K562 (cell line): ENCODE results near the gene MLXIPL. TPM values are rescaled to one million over a fixed set of nuclear protein-coding genes. Genes with fewer than 3 reads are reported as not detected.

Source experiments
- ATAC-seq: fragments of 200-7000 bp; cut with Tn5 transposase; 3 replicates; pipeline ENCODE4 v1.9.1; 2020; ENCODE audit warnings: moderate library complexity
- BruUV-seq: library from RNA; stranded (reverse); fragments of 400-500 nt; replicated peaks from 2 replicates; lab custom pipeline; 2021; lab: Mats Ljungman, UMichigan
- CTCF ChIA-PET: fragments of 300-600 bp; formaldehyde crosslinking; extraction: SDS; loops from one replicate; lab custom pipeline; 2021; ENCODE audit warnings: low intra/inter-chr PET ratio; lab: Yijun Ruan, JAX
- POLR2A ChIA-PET: fragments of 300-600, 350-650 bp; sonication (Branson Sonifier 250); formaldehyde crosslinking; extraction: SDS; loops from one replicate; lab custom pipeline; 2021; ENCODE audit warnings: antibody characterized with exemption, inconsistent platforms; lab: Yijun Ruan, JAX
- DNase-seq, 4 experiments: peaks; one replicate each; pipeline versions ENCODE4 v3.0.0 to v3.0.0-alpha.2; 2011 to 2018; ENCODE audit warnings: low spot score in 3 of 4, mixed read lengths in 3 of 4; ENCODE audit errors: extremely low read depth in 1 of 4
- FAIRE-seq: peaks from 2 replicates; lab custom pipeline; 2011; peaks lifted over from hg19 to GRCh38; lab: Jason Lieb, UNC
- H2AFZ ChIP-seq: 2 replicates; pipeline ENCODE4 v1.6.0; 2011; ENCODE audit warnings: low read depth, low read length, control low read depth, inconsistent platforms
- H3K27ac ChIP-seq: fragments of 200-600 bp; 3 replicates; pipeline ENCODE4 v1.8.0; 2011; ENCODE audit warnings: low read depth, mild to moderate bottlenecking, control low read depth, inconsistent platforms, low read length, moderate library complexity, mixed read lengths; ENCODE audit errors: extremely low read depth
- H3K27me3 ChIP-seq, 2 experiments: fragments of 300-600 bp in 1 of 2; 2 replicates in 1 of 2; 3 replicates in 1 of 2; pipeline versions ENCODE4 v1.6.0 to v1.8.0; 2011; ENCODE audit warnings: inconsistent platforms in 2 of 2, low read length in 2 of 2, mild to moderate bottlenecking in 1 of 2, mixed read lengths in 1 of 2, moderate library complexity in 1 of 2; ENCODE audit not compliant: control insufficient read depth in 2 of 2, insufficient read depth in 2 of 2
- H3K36me3 ChIP-seq: fragments of 300-600 bp; 3 replicates; pipeline ENCODE4 v1.8.0; 2011; ENCODE audit warnings: mild to moderate bottlenecking, low read length, inconsistent platforms; ENCODE audit not compliant: control insufficient read depth, insufficient read depth
- H3K4me1 ChIP-seq, 2 experiments: fragments of 200-600 bp in 1 of 2; replicated peaks in 1 of 2; 2 replicates in 1 of 2; 3 replicates in 1 of 2; pipeline versions ENCODE4 v1.5.1 to v1.8.0; 2011; ENCODE audit warnings: inconsistent platforms in 2 of 2, low read length in 2 of 2, mild to moderate bottlenecking in 1 of 2, mixed read lengths in 1 of 2, moderate library complexity in 1 of 2; ENCODE audit not compliant: control insufficient read depth in 2 of 2, insufficient read depth in 2 of 2
- H3K4me2 ChIP-seq: 2 replicates; pipeline ENCODE4 v1.6.1; 2011; ENCODE audit warnings: low read length, control low read depth, inconsistent platforms, mixed read lengths; ENCODE audit not compliant: insufficient read depth
- H3K4me3 ChIP-seq: fragments of 200-600 bp; sonication (generic), shearing (Covaris generic); 2 replicates; pipeline ENCODE4 v1.5.1; 2016; ENCODE audit warnings: control low read depth, inconsistent platforms
- H3K79me2 ChIP-seq: fragments of 200-600 bp; 3 replicates; pipeline ENCODE4 v1.8.0; 2011; ENCODE audit warnings: low read length, inconsistent platforms; ENCODE audit not compliant: control insufficient read depth, insufficient read depth
- H3K9ac ChIP-seq, 2 experiments: 2 replicates each; pipeline versions ENCODE4 v1.6.0 to v1.6.1; 2011; ENCODE audit warnings: low read depth in 2 of 2, low read length in 2 of 2, control low read depth in 1 of 2, inconsistent platforms in 1 of 2, mild to moderate bottlenecking in 1 of 2, mixed read lengths in 1 of 2; ENCODE audit not compliant: insufficient read depth in 1 of 2
- H3K9me1 ChIP-seq: one replicate; pipeline ENCODE4 v1.6.0; 2011; ENCODE audit warnings: inconsistent platforms, mild to moderate bottlenecking, low read length, moderate library complexity; ENCODE audit not compliant: control insufficient read depth, insufficient read depth
- H3K9me3 ChIP-seq: replicated peaks from 2 replicates; pipeline ENCODE4 v1.5.1; 2011; ENCODE audit warnings: low read depth, low read length, inconsistent platforms; ENCODE audit not compliant: control insufficient read depth, insufficient read depth
- H4K20me1 ChIP-seq: replicated peaks from 2 replicates; pipeline ENCODE4 v1.6.1; 2011; ENCODE audit warnings: low read length, inconsistent platforms, mixed read lengths; ENCODE audit not compliant: control insufficient read depth, insufficient read depth
- CSDE1 ChIP-seq, 2 experiments: fragments of 450-650 bp; IDR thresholded peaks; 2 replicates each; pipeline ENCODE4 v1.6.1; 2016; ENCODE audit warnings: mild to moderate bottlenecking in 1 of 2
- FOXP1 ChIP-seq: sonication (generic); formaldehyde crosslinking; IDR thresholded peaks from 2 replicates; pipeline ENCODE4 v1.8.0; 2022; ENCODE audit warnings: mild to moderate bottlenecking, missing genetic modification reagents
- KLF16 ChIP-seq: IDR thresholded peaks from 2 replicates; pipeline ENCODE4 v1.6.1; 2016; ENCODE audit warnings: antibody characterized with exemption
- MLX ChIP-seq, 2 experiments: fragments of 450-650 bp in 1 of 2; sonication (generic) in 1 of 2; formaldehyde crosslinking; conservative IDR thresholded peaks; 2 replicates each; pipeline versions ENCODE4 v1.4.0 to v1.8.1; 2020 to 2022; ENCODE audit warnings: mild to moderate bottlenecking in 1 of 2, missing genetic modification reagents in 1 of 2
- MTA1 ChIP-seq: fragments of 450-650 bp; IDR thresholded peaks from 2 replicates; pipeline ENCODE4 v1.6.1; 2017; ENCODE audit warnings: borderline replicate concordance
- MTA2 ChIP-seq: fragments of 450-650 bp; IDR thresholded peaks from 2 replicates; pipeline ENCODE4 v1.6.1; 2016; ENCODE audit warnings: low read depth
- RBM25 ChIP-seq: fragments of 200-400 bp; formaldehyde crosslinking; IDR thresholded peaks from 2 replicates; pipeline ENCODE4 v1.6.1; 2018; ENCODE audit warnings: low read length, low read depth, moderate library complexity; ENCODE audit not compliant: severe bottlenecking
- THRB ChIP-seq: fragments of 450-650 bp; formaldehyde crosslinking; conservative IDR thresholded peaks from 2 replicates; pipeline ENCODE4 v1.4.0; 2022; ENCODE audit warnings: mild to moderate bottlenecking, missing genetic modification characterization
- ZBTB11 ChIP-seq, 3 experiments: fragments of 200-800 bp in 1 of 3; fragments of 250-450 bp in 1 of 3; fragments of 450-650 bp in 1 of 3; sonication (Bioruptor Pico) in 1 of 3; sonication (Bioruptor generic) in 1 of 3; formaldehyde crosslinking in 1 of 3; IDR thresholded peaks; 2 replicates each; pipeline versions ENCODE4 v1.6.1 to v1.8.0; 2016 to 2022; ENCODE audit warnings: mild to moderate bottlenecking in 2 of 3, missing genetic modification characterization in 2 of 3, missing compliant biosample characterization in 1 of 3, moderate library complexity in 1 of 3
- ZC3H11A ChIP-seq: IDR thresholded peaks from 2 replicates; pipeline ENCODE4 v1.6.1; 2012; ENCODE audit warnings: low read depth, low read length, improper control_type of control experiment
- ZNF121 ChIP-seq: sonication (generic); formaldehyde crosslinking; conservative IDR thresholded peaks from 2 replicates; pipeline ENCODE4 v1.8.0; 2022; ENCODE audit warnings: missing genetic modification reagents
- WGBS: fragments of 100-300 bp; shearing (Covaris generic); methylation state at CpG from one replicate; pipeline ENCODE4 v1.1.6; 2016; ENCODE audit warnings: low coverage, mixed read lengths; ENCODE audit not compliant: insufficient coverage; ENCODE audit errors: missing lambda C conversion rate; 5-methylcytosine and 5-hydroxymethylcytosine counted together
- in situ Hi-C: fragments of 300-500 bp; cut with MboI; formaldehyde crosslinking; loops from 4 replicates; pipeline ENCODE4 v1.15.0; 2018; ENCODE audit warnings: inconsistent platforms, mixed read lengths
- intact Hi-C: fragments of 100-400 bp; cut with micrococcal nuclease; formaldehyde crosslinking; loops from 2 replicates; pipeline ENCODE4 v1.14.2; 2022
- polyA plus RNA-seq, 8 experiments: library from polyadenylated mRNA; depleted of rRNA in 4 of 8; stranded (reverse) in 5 of 8; unstranded in 3 of 8; fragments of >200 nt; fragmentation: Nextera tagmentation in 2 of 8; fragmentation: Illumina TruSeq in 1 of 8; extraction: Ambion mirVana in 2 of 8; extraction: Trizol in 1 of 8; gene quantifications; 2 replicates each; pipeline versions ENCODE4 v1.2.1 to v1.2.3, GENCODE V29; 2011 to 2014; ENCODE audit warnings: inconsistent platforms in 1 of 8, missing spikeins in 1 of 8
- total RNA-seq, 7 experiments: library from RNA; depleted of rRNA in 6 of 7; stranded (reverse); fragments of >200 nt in 6 of 7; fragmentation: Illumina TruSeq in 2 of 7; extraction: Trizol in 2 of 7; gene quantifications; 2 replicates each; pipeline versions ENCODE4 v1.2.1 to v1.2.3, GENCODE V29; 2011 to 2021; ENCODE audit warnings: low replicate concordance in 1 of 7

MLXIPL gene
- total and polyA plus RNA-seq, 9 of the 15 experiments (the other 6 are each of a cell fraction or from before 2014, with no cell fraction given) = 0.11 to 18.4 (median 1.4) TPM

GRCh38 chr7:73555411-73555982 lies 68.8 kb downstream of the MLXIPL start:
- peak overlapping the region; percentile 95 for H3K4me3 ChIP-seq
- H2AFZ ChIP-seq = no peak overlapping the region
- CTCF ChIA-PET = interaction anchor here (0.6 kb wide), 1 partner anchor 300 kb away, joined by 3 read pairs; no protein-coding TSS in a partner anchor
- TF ChIP-seq MTA2 = no peak
- no peak for TF ChIP-seq KLF16
- TF ChIP-seq THRB = no peak
- no peak for TF ChIP-seq ZC3H11A
- peak; percentile 39 for TF ChIP-seq RBM25
- TF ChIP-seq FOXP1 (CRISPR knock-in tag) = no peak
- no peak for TF ChIP-seq MTA1
- no peak for TF ChIP-seq CSDE1 (IDR thresholded peaks at IDR 0.05)
- TF ChIP-seq ZBTB11 (CRISPR knock-in tag; IDR thresholded peaks at IDR 0.05) = no peak
- TF ChIP-seq MLX (CRISPR knock-in tag; conservative IDR thresholded peaks at IDR 0.05) = no peak
- peak; percentile 82 for TF ChIP-seq ZNF121
- H3K36me3 ChIP-seq = peaks cover 48% of the 10 kb centered on the region
- H3K9me3 ChIP-seq = no peaks in the 10 kb centered on the region
- no TSS peak for BruUV-seq
- no peaks in the 10 kb centered on the region for H3K9me1 ChIP-seq
- no peaks in the 10 kb centered on the region for H3K27me3 ChIP-seq
- peak overlapping the region; percentile 84 for H3K4me2 ChIP-seq
- no peaks in the 10 kb centered on the region; the same call in 1 of the 2 replicates for H4K20me1 ChIP-seq
- peaks cover 19 to 25% of the 10 kb centered on the region in 2 experiments for H3K4me1 ChIP-seq
- DNase-seq (no peak), FAIRE-seq (no peak), ATAC-seq (no peak)
- peak overlapping the region; percentile 77 to 90; a peak in 3 of 4 replicates for H3K9ac ChIP-seq
- WGBS = 64% methylated on average over 6 of the region's 6 CpGs
- in situ Hi-C loops = no loop called here
- POLR2A ChIA-PET = interaction anchor here (0.7 to 1.9 kb wide), 3 partner anchors 8 to 25 kb away, joined by 3 to 7 read pairs (median 4); no protein-coding TSS in a partner anchor
- peaks cover 50% of the 10 kb centered on the region for H3K79me2 ChIP-seq
- intact Hi-C loops = no loop called here
- 0 out of 3 replicates have a peak overlapping the region, but pooled peaks have one; percentile 99 for H3K27ac ChIP-seq
